SU-DHL-6 (cell line): Measurements from ENCODE around the gene AKIRIN1.
"Not testable (repeated sequence)": the region's sequence is repeated elsewhere in the genome, so short reads cannot be mapped to it uniquely, and the experiment has no call there.

Experiments
- EZH2phosphoT487 ChIP-seq: fragments of 200-600 bp; sonication (generic), shearing (Covaris generic); conservative IDR thresholded peaks from 2 replicates; pipeline ENCODE4 v1.6.1; 2018; ENCODE audit warnings: mild to moderate bottlenecking, antibody characterized with exemption, low read length, moderate library complexity, mixed read lengths
- TF ChIP-seq, protein P1 (sequence below): fragments of 200-600 bp; sonication (generic); IDR thresholded peaks from one replicate; pipeline ENCODE4 v1.5.1; 2017; ENCODE audit warnings: antibody characterized with exemption, mild to moderate bottlenecking, low read length, moderate library complexity; ENCODE audit not compliant: insufficient read depth, poor library complexity, severe bottlenecking

DNA sequence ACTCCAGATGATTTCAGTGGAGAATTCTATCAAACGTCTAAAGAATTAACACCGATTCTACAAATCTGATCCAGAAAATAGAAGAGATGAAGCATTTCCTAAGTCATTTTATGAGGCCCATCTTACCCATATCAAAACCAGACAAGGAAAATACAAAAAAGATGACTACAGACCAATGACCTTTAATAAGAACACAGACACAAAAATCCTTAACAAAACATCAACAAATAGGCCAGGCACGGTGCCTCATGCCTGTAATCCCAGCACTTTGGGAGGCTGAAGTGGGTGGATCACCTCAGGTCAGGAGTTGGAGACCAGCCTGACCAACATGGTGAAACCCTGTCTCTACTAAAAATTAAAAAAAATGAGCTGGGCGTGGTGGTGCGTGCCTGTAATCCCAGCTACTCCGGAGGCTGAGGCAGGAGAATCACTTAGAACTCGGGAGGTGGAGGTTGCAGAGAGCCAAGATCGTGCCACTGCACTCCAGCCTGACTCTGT lies 64.2 kb downstream of the AKIRIN1 start:
- TF ChIP-seq, protein P1, sequence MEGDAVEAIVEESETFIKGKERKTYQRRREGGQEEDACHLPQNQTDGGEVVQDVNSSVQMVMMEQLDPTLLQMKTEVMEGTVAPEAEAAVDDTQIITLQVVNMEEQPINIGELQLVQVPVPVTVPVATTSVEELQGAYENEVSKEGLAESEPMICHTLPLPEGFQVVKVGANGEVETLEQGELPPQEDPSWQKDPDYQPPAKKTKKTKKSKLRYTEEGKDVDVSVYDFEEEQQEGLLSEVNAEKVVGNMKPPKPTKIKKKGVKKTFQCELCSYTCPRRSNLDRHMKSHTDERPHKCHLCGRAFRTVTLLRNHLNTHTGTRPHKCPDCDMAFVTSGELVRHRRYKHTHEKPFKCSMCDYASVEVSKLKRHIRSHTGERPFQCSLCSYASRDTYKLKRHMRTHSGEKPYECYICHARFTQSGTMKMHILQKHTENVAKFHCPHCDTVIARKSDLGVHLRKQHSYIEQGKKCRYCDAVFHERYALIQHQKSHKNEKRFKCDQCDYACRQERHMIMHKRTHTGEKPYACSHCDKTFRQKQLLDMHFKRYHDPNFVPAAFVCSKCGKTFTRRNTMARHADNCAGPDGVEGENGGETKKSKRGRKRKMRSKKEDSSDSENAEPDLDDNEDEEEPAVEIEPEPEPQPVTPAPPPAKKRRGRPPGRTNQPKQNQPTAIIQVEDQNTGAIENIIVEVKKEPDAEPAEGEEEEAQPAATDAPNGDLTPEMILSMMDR = not testable (repeated sequence)
- TF ChIP-seq EZH2phosphoT487 = not testable (repeated sequence)
